DMS153 (cell line): ENCODE data around the gene GBE1.
"Not testable (repeated sequence)": the region's sequence is repeated elsewhere in the genome, so short reads cannot be mapped to it uniquely, and the experiment has no call there.

ENCODE experiments used
- DNase-seq: peaks from one replicate; lab custom pipeline; 2025; lab: John Stamatoyannopoulos, UW

The GBE1 gene

DNA sequence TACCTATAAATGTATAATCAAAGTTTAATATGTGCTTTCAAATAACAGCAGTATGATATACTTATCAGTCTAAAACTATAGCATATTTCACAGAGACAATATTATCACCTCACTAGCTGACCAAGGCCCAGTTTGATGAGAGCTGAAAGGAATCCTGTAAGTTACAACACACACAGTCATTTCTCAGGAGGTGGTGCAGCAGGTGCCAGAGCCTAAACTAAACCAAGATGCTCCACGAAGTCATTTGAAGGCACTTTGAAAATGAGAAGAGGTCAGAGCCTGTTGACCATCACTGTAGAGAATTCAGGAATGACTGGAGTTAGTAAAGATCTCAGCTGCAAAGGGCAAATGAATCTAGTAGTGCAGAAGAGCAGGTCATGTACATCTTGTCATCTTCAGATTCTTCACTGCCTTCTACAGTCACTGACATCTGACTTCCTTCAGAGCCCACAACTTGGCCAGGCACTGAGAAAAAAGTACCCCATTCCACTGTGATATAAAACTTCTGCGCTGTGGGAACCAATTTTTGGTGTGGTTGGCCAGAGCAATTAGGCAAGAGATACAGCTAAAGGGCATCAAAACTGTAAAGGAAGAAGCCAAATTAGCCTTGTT is 7.9 kb downstream of the GBE1 start:
- no peak for DNase-seq

DNA sequence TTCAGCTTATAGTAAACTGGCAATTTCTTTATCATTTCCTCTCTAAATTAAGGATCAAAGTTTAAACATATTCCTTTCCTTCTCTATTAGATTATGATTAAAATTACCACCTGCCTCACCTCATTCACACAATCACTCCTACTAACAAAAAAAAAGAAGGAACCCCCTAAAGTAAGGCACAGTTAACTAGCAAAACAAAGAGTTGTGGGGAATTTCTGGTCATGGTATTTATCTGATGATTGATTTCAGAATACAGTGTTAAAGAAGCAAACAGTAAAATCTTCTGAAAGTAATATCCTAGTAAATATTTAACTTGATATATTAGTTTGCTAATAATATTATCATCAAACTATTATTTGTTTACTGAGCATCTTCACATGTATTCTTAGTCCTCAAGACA is 8.8 kb downstream of the GBE1 start:
- DNase-seq, result no peak

DNA sequence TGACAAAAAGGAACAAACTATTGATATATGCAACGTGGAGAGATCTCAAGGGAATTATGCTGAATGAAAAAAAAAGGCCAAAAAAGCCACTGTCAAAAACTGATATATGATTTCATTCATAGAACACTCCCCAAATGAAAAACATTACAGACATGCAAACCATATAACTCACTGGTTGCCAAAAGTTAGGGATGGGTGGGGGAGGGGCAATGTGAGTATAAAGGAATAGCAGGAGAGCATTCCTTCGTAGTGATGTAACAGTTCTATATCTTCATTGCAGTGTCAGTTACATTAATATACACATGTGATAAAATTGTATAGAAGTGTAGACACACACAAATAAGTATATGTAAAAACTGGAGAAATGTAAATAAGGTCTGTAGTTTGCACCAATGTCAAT is 12.2 kb downstream of the GBE1 start:
- DNase-seq, result no peak

DNA sequence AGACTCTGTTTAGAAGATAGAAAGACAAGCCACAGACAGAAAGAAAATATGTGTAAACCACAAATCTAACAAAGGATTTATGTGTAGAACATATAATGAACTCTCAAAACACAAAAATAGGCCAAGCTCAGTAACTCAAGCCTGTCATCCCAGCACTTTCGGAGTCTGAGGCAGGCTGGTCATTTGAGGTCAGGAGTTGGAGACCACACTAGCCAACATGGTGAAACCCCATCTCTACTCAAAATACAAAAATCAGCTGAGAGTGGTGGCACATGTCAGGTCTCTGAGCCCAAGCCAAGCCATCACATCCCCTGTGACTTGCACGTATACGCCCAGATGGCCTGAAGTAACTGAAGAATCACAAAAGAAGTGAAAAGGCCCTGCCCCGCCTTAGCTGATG is 14.2 kb downstream of the GBE1 start:
- not testable (repeated sequence) for DNase-seq

DNA sequence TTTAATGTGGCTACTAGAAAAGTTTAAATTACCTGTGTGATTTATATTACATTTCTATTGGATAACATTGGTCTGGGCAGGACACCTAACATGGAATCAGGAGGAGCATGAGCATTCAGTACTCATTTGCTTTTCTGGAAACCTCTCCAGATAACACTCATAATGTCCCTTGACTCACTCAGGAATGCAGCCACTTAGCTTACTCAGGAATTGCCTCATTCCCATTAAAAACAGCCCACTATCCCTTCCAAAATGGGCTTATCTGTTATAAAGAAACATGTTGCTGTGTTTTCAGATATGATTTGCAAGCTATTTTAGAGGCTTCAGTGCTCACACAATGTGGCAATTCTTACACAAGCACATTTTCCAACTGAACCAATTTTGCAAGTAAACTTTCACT is 17.1 kb downstream of the GBE1 start:
- no peak for DNase-seq

DNA sequence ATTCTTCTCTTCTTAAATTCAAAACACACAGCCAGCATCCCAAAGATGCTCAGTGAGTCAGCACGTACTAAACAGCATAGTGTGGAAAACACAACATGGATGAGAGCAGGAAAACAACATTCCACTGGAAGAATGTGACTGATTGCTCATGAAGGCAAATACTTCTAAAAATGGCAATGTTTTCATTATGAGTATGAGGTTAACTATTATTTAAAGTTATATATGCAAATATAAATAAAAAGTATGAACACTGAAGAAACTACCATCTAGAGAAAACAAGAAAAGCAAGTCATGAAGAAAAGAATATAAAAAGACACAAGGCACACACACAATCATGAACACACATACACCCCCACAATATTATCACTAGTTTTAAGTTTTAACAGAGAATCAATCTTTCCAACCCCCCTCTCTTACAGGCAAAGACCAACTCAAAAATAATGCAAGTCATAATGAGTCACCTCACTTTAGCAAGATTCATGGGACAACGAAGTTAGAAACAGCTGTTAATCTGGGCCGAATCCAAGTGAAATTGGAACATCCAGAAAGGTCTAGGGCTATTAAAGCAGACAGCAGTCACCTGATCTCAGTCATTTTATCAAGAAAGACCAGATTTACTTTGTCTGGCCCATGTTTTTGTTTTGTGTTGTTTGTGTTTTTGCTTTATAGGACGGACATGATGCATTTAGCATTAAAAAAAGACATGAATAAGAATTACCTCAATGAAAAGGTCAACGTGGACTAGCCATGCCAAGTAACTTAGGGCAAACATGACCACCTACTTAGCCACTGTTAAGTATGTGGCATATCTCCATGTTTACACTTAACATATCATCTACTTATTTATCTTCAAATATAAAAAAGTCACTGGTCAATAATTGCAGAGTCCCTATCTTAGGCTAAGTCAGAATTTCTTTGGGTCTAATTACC is 18.1 kb downstream of the GBE1 start:
- DNase-seq, result no peak

DNA sequence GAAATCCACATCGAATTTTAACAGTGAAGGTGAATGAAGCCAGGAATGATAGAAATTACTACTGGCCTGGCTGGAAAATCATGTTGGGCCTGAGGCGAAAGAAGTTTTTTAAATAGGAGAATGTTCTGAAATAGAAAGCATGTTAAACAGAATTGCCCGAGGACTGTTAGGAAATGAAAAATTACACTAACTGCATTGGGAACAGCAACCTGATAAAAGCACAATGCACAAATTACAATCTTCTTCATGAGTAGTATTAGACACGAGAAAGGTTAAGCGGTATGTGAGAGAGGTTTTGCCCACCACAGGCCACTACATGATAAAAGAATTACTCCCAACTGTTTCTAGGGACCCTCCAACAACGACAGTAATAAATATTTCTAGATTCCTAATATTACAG is 18.9 kb downstream of the GBE1 start:
- DNase-seq, result no peak

DNA sequence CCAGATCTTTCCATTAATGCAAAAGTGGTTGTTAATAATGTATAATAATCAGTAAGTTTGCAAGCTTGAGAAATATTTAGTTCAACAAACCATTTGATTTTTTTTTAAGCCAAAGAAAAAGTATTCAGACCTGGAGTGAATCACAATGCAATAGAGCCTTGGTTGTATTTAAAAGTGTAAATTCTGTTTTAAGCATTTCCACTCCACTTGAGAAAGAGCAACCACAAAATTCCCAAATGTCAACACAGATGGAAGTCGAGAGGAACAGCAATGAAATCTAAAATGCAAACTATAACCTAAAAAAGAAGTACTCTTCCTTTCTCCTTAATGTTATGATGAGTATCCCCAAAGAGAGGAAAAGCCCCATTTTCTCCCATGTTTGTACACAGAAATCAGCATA is 20.2 kb downstream of the GBE1 start:
- DNase-seq, result no peak

DNA sequence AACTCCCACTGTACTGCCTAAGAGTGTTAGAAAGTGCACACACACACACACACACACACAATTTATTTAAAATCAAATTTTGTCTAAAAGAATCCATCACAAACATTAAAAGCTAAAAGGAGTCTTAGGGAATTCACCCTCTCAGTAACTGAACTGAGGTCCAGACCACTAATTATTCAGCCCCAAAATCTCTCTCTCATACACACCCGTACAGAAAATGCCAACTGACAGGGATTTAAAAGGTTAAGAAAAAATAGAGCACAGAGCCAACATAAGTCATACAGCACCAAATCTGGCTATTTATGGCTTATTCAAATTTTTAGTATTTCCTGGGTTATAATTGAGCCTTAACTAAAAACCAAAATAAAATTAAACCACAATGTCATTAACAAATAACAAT is 20.7 kb downstream of the GBE1 start:
- no peak for DNase-seq

DNA sequence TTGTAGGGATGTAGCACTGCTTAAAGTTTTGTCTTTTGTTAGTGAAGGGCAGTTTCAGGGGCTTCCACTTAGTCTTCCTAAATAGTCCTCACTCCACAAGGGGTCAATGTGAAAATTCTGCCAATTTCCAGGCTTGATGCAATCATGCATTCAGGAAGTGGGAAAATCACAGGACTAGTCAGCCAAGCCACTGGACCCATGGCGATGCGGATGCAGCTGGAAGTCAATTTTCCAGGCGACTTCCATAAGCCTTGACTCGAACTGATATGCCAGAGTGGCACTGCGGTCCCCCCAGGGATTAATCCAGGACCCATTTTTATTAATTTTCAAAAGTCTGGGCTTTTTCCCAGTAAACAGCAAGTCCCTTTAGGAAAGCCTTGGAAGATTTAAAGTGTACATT is 26.1 kb downstream of the GBE1 start:
- DNase-seq, result no peak

DNA sequence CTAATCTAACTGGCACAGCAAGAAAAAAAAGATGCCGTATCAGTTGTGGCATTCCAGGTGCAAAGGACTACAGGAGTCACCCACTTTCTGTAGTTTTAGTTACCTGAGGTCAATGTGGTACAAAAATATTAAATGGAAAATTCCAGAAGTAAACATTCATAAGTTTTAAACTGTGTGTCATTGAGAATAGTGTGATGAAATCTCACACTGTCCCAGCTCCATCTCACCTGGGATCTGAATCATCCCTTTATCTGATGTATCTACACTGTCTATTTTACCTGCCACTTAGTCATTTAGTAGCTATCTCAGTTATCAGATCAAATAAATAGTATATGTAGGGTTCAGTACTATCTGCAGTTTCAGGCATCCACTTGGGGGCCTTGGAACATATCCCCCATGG is 26.7 kb downstream of the GBE1 start:
- DNase-seq, result no peak

DNA sequence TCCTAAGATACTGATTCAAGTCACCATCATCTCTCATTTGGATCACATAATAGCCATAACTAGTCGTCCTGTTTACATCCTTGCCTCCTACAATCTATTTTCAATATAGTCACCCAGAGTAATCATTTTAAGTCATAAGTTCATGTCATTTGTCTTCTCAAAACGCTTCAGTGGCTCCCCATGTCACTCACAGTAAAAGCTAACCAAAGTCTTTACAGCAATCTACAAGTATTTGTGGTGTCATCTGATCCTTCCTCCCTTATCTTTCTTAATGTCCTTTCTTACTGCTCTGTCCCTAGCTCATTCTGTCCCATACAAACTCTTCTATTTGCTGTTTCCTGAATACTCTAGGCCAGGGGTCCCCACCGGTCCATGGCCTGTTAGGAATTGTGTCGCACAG is 28.8 kb downstream of the GBE1 start:
- DNase-seq, result no peak

DNA sequence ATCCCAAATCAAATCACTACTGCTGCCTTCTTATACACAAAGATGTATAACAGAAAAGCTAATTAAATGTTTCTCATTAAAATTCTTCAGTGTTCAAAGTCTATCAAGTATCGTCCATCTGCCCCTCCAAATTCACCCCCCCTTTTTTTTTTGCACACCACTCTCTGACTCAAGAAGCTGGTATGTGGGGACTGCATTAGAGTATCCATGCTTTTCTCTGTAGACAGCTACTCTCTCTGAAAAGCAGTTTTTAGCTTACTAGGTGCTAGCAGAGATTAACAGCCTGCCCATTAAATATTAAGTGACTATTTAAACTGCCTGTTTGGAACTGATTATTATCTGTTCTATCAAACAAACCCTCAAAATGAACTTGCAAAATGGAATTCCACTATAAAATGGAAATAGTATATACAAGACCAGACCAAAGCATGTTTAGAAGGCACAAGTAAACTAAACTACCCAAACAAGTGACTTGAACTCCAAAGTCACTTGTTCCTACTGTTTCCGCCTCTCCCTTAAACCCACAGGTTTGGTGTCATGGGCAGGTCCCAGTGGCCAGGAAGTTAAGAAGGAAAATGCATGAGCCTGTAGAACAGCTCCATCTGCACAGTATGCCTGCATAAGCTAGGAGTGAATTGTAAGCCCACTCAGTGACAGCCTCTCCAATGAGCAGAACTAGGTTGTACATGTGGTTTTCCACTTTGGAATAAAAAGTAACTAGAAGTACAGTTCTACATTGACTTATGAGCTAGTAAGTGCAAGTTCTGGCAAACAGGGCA is 32.5 kb downstream of the GBE1 start:
- DNase-seq, result no peak

DNA sequence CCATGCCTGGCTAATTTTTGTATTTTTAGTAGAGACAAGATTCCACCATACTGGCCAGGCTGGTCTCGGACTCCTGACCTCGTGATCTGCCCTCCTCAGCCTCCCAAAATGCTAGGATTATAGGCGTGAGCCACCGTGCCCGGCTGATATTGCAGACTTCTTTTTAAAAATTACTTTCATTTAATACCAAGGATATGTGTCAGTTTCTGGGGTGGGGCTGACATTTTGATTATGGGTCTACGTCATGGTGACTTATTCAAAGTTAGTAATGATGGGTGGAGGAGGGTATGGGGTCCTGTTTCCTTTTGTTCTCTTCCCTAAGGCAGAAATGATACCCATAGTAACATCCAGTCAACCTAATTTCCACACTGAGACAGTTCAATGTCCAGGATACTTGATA is 34.7 kb downstream of the GBE1 start:
- no peak for DNase-seq

DNA sequence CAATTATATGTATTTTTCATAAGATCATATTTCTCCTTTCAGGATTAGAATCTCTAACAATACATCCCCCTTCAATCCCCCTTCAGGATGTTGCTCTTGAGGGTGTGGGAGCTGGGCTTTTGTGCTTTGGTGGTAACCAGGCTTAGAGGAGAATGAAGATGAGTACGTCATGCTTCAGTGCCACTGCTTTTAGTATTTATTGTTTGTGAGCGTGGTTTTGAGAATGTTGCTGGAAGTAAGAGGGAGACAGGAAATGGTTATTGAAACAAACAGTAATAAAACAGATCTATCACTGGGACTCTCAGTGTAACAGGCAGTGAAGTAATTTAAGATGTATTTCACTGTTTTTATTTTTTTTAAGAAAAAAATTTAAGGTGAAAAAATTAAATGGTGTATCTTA is 35.3 kb downstream of the GBE1 start:
- peak; percentile 40 for DNase-seq

DNA sequence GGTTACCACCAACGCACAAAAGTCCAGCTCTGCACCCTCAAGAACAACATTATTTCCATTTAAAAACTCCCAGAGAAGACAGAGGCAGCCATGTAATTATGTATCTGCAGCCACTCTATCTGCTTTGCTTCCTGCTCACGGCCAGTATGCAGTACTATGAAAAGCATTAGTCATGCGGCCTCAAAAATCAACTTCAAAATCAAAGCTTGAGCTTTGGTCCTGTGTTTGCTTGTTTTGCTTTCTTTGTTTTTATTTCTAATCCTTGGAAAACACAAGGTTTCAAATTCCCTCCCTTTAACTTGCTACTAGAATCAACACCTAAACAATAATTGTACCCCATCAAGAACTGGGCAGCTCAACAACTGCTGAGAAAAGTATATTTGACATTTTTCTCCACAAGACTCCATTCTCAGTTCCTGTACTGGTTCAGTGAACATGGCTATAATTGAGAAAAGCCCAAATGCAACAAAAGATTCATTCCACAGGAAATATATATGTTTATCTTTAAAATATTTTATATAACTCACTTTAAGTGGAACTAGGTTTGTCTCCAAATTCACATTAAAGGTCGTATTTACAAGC is 37.6 kb downstream of the GBE1 start:
- no peak for DNase-seq

DNA sequence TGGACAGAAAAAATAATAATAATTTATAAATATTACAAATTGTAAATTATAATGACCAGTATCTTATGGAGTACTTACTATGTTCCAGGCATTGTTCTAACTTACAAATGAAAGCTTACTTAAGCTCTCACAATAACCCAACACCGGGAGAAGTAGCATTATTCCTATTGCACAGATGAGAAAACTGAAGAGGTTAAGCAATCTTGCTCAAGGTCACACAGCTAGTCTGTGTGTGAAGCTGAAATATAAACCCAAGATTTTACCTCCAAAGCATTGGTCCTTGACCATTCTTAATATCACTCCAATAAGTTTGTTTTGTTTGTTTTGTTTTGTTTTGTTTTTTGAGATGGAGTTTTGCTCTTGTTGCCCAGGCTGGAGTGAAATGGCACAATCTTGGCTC is 43.1 kb downstream of the GBE1 start:
- no peak for DNase-seq

DNA sequence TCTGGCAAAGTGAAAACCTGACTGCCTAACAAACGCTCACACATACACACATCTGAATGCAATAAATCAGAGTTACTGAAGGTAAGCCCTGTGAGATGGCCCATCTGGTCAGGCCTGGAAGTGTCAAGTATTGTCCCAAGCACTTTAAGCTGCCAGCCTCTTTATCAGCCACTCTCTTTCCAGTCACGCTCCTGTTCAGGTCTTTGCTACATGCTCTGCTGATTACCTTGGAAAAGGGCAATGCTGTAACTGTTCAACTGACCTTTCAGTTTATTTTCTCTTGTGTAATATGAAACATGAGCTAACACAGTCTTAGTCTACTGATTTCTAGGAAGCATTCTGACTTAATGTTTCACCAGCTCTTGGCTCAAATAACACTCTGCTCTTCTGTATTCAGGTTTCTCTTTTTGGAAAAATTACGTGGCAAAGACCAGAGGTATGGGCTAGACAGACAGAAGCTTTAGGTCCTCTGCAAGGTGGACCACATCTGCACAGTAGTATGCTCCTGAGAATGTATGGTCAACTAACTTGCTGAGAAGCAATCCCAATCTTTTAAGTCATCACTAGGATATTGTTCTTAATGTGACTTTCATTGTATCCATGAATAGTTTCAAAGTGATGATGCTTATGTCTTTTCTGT is 44.5 kb downstream of the GBE1 start:
- peak; percentile 48 for DNase-seq

DNA sequence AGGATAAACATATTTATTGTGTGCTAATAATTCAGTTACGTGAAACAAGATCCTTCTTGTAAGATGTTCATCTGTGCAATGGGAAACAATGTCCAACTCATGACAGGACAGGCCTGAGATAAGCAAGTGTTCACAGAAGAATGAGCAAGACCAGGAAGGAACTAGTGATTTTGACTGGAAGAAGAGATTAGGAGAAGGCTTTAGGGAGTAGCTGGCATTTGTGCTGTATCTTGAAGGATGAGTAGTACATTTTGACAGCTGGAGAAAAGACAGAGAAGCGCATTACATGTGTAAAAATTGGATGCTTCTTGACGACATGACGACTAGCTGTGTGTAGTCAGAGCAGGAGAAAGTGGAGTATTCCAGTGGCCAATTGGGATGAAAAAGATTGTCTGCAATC is 48.4 kb downstream of the GBE1 start:
- no peak for DNase-seq

DNA sequence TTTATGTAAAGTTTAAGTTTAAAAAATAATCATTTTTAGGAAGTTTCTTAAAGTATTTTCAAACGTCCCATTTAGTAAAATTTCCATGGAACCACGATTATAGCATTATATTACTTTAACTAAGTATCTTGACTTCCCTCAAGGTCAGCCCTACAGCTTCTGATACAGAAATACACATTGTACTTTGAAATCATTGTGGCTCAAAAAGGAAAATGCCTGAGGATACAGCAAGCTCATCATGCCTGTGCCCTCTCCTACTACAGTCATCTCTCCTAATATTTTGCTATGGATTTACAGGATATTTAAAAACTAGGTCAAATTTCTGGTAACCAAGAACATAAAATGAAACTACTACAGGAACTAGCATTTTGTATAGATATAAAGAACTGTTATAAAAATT is 51.8 kb downstream of the GBE1 start:
- DNase-seq, result no peak

DNA sequence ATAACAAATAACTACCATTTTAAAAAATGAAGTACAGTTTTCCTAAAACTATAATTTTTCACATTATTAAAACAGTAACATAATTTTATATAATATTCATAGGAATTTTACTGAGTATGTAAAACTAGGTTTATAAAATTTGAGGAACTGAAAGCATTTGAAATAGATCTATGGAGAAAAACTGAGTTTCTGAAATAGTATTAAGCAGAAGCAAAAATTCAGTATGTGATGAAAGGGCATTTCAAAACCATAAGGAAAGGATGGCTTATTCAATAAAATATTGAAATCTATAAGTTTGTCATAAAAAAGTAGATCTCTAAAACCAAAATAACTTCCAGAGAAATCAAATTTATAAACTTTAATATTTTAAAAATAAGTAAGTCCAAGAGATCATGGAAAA is 53.4 kb downstream of the GBE1 start:
- DNase-seq, result no peak

DNA sequence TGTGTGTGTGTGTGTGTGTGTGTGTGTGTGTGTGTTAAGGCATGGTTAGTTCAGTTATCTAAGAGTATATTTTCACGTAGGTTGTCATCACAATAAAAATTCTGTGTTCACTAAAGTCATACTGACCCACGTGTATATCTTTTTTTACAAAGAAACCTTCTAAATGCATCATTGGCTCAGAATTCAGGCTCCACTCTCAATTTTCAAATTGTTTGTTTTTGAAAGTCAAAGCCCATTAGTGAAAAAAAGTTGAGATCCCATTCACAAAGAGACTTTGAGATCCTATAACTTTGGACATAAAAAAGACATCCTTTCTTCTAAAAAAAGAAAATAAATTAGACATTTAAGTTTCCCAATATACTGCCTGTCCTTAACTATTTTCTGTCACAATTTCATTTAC is 59.3 kb downstream of the GBE1 start:
- DNase-seq, result no peak
